ENCODE data around the gene SPINK1.

DNA sequence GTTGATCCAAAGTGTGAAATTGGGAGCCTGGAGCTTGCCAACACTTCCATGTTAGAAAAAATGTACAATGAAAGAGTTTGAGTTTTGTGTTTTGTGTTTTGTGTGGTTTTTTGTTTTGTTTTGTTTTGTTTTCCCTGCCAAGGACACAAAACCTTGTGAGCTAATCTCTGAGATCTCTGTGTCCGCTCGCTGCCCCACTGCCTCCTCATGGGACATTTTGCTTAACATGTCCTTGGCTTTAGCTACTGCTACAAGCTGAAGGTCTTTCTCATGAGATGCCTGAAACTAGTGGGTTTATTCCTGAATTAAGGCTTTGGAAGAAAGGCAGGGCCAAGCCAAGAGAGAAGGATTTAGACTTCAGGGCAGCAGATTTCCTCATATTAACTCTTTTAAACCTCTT, 41.7 kb downstream of the SPINK1 start:
- no peak for TF ChIP-seq NR2C1 (IDR thresholded peaks at IDR 0.05)
- no peak for TF ChIP-seq NR2C1 (tag; IDR thresholded peaks at IDR 0.05)
- no peak for TF ChIP-seq MYC (IDR thresholded peaks at IDR 0.05; ENCODE audit: low read depth, low read length)
- TF ChIP-seq MYC (CRISPR knock-in tag; IDR thresholded peaks at IDR 0.05; ENCODE audit: borderline replicate concordance, low read depth) = no peak
- no peak for TF ChIP-seq ZNF24 (IDR thresholded peaks at IDR 0.05)
- TF ChIP-seq TAF1 (IDR thresholded peaks at IDR 0.05; ENCODE audit: control insufficient read depth, extremely low read depth, insufficient read depth, low read length, severe bottlenecking) = no peak
- TF ChIP-seq U2AF1 (optimal IDR thresholded peaks at IDR 0.05; ENCODE audit: low read depth, low read length) = no peak
- no peak for TF ChIP-seq SMC3 (conservative IDR thresholded peaks at IDR 0.05; ENCODE audit: insufficient read depth, low read depth, low read length)
- TF ChIP-seq, protein P1, sequence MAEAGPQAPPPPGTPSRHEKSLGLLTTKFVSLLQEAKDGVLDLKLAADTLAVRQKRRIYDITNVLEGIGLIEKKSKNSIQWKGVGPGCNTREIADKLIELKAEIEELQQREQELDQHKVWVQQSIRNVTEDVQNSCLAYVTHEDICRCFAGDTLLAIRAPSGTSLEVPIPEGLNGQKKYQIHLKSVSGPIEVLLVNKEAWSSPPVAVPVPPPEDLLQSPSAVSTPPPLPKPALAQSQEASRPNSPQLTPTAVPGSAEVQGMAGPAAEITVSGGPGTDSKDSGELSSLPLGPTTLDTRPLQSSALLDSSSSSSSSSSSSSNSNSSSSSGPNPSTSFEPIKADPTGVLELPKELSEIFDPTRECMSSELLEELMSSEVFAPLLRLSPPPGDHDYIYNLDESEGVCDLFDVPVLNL (CRISPR knock-in tag; IDR thresholded peaks at IDR 0.05; ENCODE audit: low read depth) = no peak
- TF ChIP-seq, protein P2, sequence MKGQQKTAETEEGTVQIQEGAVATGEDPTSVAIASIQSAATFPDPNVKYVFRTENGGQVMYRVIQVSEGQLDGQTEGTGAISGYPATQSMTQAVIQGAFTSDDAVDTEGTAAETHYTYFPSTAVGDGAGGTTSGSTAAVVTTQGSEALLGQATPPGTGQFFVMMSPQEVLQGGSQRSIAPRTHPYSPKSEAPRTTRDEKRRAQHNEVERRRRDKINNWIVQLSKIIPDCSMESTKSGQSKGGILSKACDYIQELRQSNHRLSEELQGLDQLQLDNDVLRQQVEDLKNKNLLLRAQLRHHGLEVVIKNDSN (CRISPR knock-in tag; IDR thresholded peaks at IDR 0.05) = no peak
- TF ChIP-seq, protein P3, sequence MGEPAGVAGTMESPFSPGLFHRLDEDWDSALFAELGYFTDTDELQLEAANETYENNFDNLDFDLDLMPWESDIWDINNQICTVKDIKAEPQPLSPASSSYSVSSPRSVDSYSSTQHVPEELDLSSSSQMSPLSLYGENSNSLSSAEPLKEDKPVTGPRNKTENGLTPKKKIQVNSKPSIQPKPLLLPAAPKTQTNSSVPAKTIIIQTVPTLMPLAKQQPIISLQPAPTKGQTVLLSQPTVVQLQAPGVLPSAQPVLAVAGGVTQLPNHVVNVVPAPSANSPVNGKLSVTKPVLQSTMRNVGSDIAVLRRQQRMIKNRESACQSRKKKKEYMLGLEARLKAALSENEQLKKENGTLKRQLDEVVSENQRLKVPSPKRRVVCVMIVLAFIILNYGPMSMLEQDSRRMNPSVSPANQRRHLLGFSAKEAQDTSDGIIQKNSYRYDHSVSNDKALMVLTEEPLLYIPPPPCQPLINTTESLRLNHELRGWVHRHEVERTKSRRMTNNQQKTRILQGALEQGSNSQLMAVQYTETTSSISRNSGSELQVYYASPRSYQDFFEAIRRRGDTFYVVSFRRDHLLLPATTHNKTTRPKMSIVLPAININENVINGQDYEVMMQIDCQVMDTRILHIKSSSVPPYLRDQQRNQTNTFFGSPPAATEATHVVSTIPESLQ (CRISPR knock-in tag; IDR thresholded peaks at IDR 0.05) = no peak
- TF ChIP-seq, protein P4, sequence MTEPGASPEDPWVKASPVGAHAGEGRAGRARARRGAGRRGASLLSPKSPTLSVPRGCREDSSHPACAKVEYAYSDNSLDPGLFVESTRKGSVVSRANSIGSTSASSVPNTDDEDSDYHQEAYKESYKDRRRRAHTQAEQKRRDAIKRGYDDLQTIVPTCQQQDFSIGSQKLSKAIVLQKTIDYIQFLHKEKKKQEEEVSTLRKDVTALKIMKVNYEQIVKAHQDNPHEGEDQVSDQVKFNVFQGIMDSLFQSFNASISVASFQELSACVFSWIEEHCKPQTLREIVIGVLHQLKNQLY (CRISPR knock-in tag; conservative IDR thresholded peaks at IDR 0.05) = no peak
- TF ChIP-seq, protein P5, sequence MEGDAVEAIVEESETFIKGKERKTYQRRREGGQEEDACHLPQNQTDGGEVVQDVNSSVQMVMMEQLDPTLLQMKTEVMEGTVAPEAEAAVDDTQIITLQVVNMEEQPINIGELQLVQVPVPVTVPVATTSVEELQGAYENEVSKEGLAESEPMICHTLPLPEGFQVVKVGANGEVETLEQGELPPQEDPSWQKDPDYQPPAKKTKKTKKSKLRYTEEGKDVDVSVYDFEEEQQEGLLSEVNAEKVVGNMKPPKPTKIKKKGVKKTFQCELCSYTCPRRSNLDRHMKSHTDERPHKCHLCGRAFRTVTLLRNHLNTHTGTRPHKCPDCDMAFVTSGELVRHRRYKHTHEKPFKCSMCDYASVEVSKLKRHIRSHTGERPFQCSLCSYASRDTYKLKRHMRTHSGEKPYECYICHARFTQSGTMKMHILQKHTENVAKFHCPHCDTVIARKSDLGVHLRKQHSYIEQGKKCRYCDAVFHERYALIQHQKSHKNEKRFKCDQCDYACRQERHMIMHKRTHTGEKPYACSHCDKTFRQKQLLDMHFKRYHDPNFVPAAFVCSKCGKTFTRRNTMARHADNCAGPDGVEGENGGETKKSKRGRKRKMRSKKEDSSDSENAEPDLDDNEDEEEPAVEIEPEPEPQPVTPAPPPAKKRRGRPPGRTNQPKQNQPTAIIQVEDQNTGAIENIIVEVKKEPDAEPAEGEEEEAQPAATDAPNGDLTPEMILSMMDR (IDR thresholded peaks at IDR 0.05 in 2 of 3, conservative IDR thresholded peaks at IDR 0.05 in 1 of 3; ENCODE audit: insufficient read depth in 2 of 3, low read depth in 1 of 3, low read length in 3 of 3) = no peak
- TF ChIP-seq, protein P6, sequence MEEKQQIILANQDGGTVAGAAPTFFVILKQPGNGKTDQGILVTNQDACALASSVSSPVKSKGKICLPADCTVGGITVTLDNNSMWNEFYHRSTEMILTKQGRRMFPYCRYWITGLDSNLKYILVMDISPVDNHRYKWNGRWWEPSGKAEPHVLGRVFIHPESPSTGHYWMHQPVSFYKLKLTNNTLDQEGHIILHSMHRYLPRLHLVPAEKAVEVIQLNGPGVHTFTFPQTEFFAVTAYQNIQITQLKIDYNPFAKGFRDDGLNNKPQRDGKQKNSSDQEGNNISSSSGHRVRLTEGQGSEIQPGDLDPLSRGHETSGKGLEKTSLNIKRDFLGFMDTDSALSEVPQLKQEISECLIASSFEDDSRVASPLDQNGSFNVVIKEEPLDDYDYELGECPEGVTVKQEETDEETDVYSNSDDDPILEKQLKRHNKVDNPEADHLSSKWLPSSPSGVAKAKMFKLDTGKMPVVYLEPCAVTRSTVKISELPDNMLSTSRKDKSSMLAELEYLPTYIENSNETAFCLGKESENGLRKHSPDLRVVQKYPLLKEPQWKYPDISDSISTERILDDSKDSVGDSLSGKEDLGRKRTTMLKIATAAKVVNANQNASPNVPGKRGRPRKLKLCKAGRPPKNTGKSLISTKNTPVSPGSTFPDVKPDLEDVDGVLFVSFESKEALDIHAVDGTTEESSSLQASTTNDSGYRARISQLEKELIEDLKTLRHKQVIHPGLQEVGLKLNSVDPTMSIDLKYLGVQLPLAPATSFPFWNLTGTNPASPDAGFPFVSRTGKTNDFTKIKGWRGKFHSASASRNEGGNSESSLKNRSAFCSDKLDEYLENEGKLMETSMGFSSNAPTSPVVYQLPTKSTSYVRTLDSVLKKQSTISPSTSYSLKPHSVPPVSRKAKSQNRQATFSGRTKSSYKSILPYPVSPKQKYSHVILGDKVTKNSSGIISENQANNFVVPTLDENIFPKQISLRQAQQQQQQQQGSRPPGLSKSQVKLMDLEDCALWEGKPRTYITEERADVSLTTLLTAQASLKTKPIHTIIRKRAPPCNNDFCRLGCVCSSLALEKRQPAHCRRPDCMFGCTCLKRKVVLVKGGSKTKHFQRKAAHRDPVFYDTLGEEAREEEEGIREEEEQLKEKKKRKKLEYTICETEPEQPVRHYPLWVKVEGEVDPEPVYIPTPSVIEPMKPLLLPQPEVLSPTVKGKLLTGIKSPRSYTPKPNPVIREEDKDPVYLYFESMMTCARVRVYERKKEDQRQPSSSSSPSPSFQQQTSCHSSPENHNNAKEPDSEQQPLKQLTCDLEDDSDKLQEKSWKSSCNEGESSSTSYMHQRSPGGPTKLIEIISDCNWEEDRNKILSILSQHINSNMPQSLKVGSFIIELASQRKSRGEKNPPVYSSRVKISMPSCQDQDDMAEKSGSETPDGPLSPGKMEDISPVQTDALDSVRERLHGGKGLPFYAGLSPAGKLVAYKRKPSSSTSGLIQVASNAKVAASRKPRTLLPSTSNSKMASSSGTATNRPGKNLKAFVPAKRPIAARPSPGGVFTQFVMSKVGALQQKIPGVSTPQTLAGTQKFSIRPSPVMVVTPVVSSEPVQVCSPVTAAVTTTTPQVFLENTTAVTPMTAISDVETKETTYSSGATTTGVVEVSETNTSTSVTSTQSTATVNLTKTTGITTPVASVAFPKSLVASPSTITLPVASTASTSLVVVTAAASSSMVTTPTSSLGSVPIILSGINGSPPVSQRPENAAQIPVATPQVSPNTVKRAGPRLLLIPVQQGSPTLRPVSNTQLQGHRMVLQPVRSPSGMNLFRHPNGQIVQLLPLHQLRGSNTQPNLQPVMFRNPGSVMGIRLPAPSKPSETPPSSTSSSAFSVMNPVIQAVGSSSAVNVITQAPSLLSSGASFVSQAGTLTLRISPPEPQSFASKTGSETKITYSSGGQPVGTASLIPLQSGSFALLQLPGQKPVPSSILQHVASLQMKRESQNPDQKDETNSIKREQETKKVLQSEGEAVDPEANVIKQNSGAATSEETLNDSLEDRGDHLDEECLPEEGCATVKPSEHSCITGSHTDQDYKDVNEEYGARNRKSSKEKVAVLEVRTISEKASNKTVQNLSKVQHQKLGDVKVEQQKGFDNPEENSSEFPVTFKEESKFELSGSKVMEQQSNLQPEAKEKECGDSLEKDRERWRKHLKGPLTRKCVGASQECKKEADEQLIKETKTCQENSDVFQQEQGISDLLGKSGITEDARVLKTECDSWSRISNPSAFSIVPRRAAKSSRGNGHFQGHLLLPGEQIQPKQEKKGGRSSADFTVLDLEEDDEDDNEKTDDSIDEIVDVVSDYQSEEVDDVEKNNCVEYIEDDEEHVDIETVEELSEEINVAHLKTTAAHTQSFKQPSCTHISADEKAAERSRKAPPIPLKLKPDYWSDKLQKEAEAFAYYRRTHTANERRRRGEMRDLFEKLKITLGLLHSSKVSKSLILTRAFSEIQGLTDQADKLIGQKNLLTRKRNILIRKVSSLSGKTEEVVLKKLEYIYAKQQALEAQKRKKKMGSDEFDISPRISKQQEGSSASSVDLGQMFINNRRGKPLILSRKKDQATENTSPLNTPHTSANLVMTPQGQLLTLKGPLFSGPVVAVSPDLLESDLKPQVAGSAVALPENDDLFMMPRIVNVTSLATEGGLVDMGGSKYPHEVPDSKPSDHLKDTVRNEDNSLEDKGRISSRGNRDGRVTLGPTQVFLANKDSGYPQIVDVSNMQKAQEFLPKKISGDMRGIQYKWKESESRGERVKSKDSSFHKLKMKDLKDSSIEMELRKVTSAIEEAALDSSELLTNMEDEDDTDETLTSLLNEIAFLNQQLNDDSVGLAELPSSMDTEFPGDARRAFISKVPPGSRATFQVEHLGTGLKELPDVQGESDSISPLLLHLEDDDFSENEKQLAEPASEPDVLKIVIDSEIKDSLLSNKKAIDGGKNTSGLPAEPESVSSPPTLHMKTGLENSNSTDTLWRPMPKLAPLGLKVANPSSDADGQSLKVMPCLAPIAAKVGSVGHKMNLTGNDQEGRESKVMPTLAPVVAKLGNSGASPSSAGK (IDR thresholded peaks at IDR 0.05) = no peak
- no peak for TF ChIP-seq BRCA1 (IDR thresholded peaks at IDR 0.05)
- TF ChIP-seq BRCA1 (CRISPR knock-in tag; IDR thresholded peaks at IDR 0.05) = no peak
- TF ChIP-seq CHD2 (IDR thresholded peaks at IDR 0.05; ENCODE audit: low read depth, low read length) = no peak

All from K562 (cell line).